H1 (cell line): ENCODE data around the gene YIPF1. TPM values are rescaled to one million over a fixed set of nuclear protein-coding genes. Genes with fewer than 3 reads are reported as not detected.

Experiments
- CTCF ChIA-PET: fragments of 300-600 bp; sonication (Branson Sonifier 250); formaldehyde crosslinking; loops from one replicate; lab custom pipeline; 2021; ENCODE audit not compliant: partially characterized antibody; lab: Charles Lee
- POLR2A ChIA-PET: fragments of 300-600 bp; sonication (Branson Sonifier 250); formaldehyde crosslinking; loops from one replicate; lab custom pipeline; 2021; ENCODE audit warnings: inconsistent platforms; ENCODE audit not compliant: partially characterized antibody; lab: Charles Lee
- DNase-seq, 2 experiments: peaks; one replicate each; pipeline versions ENCODE4 v3.0.0 to v3.0.0-alpha.2; 2010 to 2022; ENCODE audit warnings: low spot score in 2 of 2, low read depth in 1 of 2, mixed read lengths in 1 of 2
- FAIRE-seq: peaks from 2 replicates; lab custom pipeline; 2011; peaks lifted over from hg19 to GRCh38; lab: Jason Lieb, UNC
- H2AFZ ChIP-seq: 2 replicates; pipeline ENCODE4 v1.8.1; 2012; ENCODE audit warnings: low read length, inconsistent platforms
- H2AK5ac ChIP-seq: 2 replicates; pipeline ENCODE4 v1.6.1; 2013; ENCODE audit warnings: low read depth, low read length
- H2BK120ac ChIP-seq: replicated peaks from 2 replicates; pipeline ENCODE3; 2013; ENCODE audit warnings: low read depth, low read length, inconsistent platforms
- H2BK12ac ChIP-seq: 2 replicates; pipeline ENCODE4 v1.6.1; 2013; ENCODE audit warnings: low read depth, low read length
- H2BK15ac ChIP-seq: 2 replicates; pipeline ENCODE4 v1.6.1; 2013; ENCODE audit warnings: low read length
- H2BK20ac ChIP-seq: 2 replicates; pipeline ENCODE4 v1.6.1; 2013; ENCODE audit warnings: low read length
- H2BK5ac ChIP-seq: 2 replicates; pipeline ENCODE4 v1.6.1; 2013; ENCODE audit warnings: low read depth, low read length
- H3K14ac ChIP-seq: 2 replicates; pipeline ENCODE4 v1.6.1; 2013; ENCODE audit warnings: inconsistent platforms; ENCODE audit not compliant: insufficient read length
- H3K18ac ChIP-seq: 2 replicates; pipeline ENCODE4 v1.6.1; 2013; ENCODE audit warnings: low read length; ENCODE audit errors: extremely low read depth
- H3K23ac ChIP-seq: 2 replicates; pipeline ENCODE4 v1.6.1; 2013; ENCODE audit warnings: inconsistent platforms; ENCODE audit not compliant: insufficient read length
- H3K23me2 ChIP-seq: 2 replicates; pipeline ENCODE4 v1.6.1; 2013; ENCODE audit warnings: low read depth, low read length
- H3K27ac ChIP-seq: 2 replicates; pipeline ENCODE4 v1.6.1; 2011; ENCODE audit warnings: low read depth, low read length, inconsistent platforms
- H3K27me3 ChIP-seq, 4 experiments: replicated peaks in 1 of 4; 1 replicate in 1 of 4; 2 replicates in 3 of 4; pipeline versions ENCODE4 v1.6.1 to v1.8.1; 2011 to 2013; ENCODE audit warnings: low read length in 3 of 4, mild to moderate bottlenecking in 3 of 4, inconsistent platforms in 2 of 4, mixed read lengths in 2 of 4, moderate library complexity in 1 of 4; ENCODE audit not compliant: control insufficient read depth in 3 of 4, insufficient read depth in 3 of 4; ENCODE audit errors: extremely low read depth in 1 of 4
- H3K36me3 ChIP-seq, 4 experiments: 2 replicates each; pipeline versions ENCODE4 v1.6.1 to v1.8.1; 2011 to 2013; ENCODE audit warnings: mild to moderate bottlenecking in 4 of 4, low read length in 3 of 4, moderate library complexity in 2 of 4, control low read depth in 1 of 4, inconsistent platforms in 1 of 4; ENCODE audit not compliant: insufficient read depth in 4 of 4, control insufficient read depth in 2 of 4
- H3K4ac ChIP-seq: replicated peaks from 2 replicates; pipeline ENCODE3; 2013; ENCODE audit warnings: low read length, low read depth, mixed read lengths, inconsistent platforms; ENCODE audit not compliant: insufficient read length
- H3K4me1 ChIP-seq, 4 experiments: replicated peaks in 1 of 4; 1 replicate in 1 of 4; 2 replicates in 3 of 4; pipeline versions ENCODE4 v1.6.1 to v1.8.1; 2011 to 2013; ENCODE audit warnings: low read length in 3 of 4, inconsistent platforms in 2 of 4, mixed read lengths in 1 of 4; ENCODE audit not compliant: insufficient read depth in 4 of 4, control insufficient read depth in 3 of 4
- H3K4me2 ChIP-seq, 2 experiments: 2 replicates each; pipeline versions ENCODE4 v1.6.1 to v1.8.1; 2011 to 2013; ENCODE audit warnings: low read depth in 2 of 2, low read length in 2 of 2, control low read depth in 1 of 2, inconsistent platforms in 1 of 2, mild to moderate bottlenecking in 1 of 2; ENCODE audit not compliant: insufficient read depth in 1 of 2
- H3K4me3 ChIP-seq, 4 experiments: fragments of 200-600, 300-600 bp in 1 of 4; sonication (generic), shearing (Covaris generic), sonication (Bioruptor Twin) in 1 of 4; 2 replicates each; pipeline versions ENCODE4 v1.5.1 to v1.8.1; 2011 to 2016; ENCODE audit warnings: low read length in 4 of 4, low read depth in 3 of 4, control low read depth in 2 of 4, inconsistent platforms in 2 of 4, mild to moderate bottlenecking in 2 of 4, mixed read lengths in 1 of 4, moderate library complexity in 1 of 4; ENCODE audit not compliant: insufficient read depth in 2 of 4; ENCODE audit errors: extremely low read depth in 1 of 4
- H3K56ac ChIP-seq: replicated peaks from 2 replicates; pipeline ENCODE3; 2013; ENCODE audit warnings: low read depth, mild to moderate bottlenecking, mixed read lengths, low read length, inconsistent platforms; ENCODE audit not compliant: insufficient read length
- H3K79me1 ChIP-seq: 2 replicates; pipeline ENCODE4 v1.6.1; 2013; ENCODE audit warnings: low read depth, low read length, control low read depth
- H3K79me2 ChIP-seq, 2 experiments: 2 replicates each; pipeline versions ENCODE4 v1.6.1 to v1.8.1; 2012 to 2013; ENCODE audit warnings: low read length in 2 of 2, mild to moderate bottlenecking in 2 of 2, inconsistent platforms in 1 of 2; ENCODE audit not compliant: insufficient read depth in 2 of 2, control insufficient read depth in 1 of 2
- H3K9ac ChIP-seq, 4 experiments: replicated peaks in 1 of 4; 1 replicate in 1 of 4; 2 replicates in 3 of 4; pipeline versions ENCODE4 v1.6.1 to v1.8.1; 2011 to 2013; ENCODE audit warnings: low read depth in 3 of 4, low read length in 3 of 4, control low read depth in 2 of 4, mild to moderate bottlenecking in 2 of 4, moderate library complexity in 2 of 4, inconsistent platforms in 1 of 4; ENCODE audit errors: extremely low read depth in 1 of 4
- H3K9me3 ChIP-seq, 2 experiments: 2 replicates each; pipeline versions ENCODE4 v1.6.1 to v1.8.1; 2012 to 2013; ENCODE audit warnings: mild to moderate bottlenecking in 2 of 2, moderate library complexity in 2 of 2, control low read depth in 1 of 2, inconsistent platforms in 1 of 2, low read depth in 1 of 2, low read length in 1 of 2, mixed read lengths in 1 of 2; ENCODE audit not compliant: insufficient read depth in 2 of 2
- H4K20me1 ChIP-seq, 2 experiments: replicated peaks in 1 of 2; 2 replicates each; pipeline versions ENCODE3 to v1.8.1; 2011 to 2013; ENCODE audit warnings: inconsistent platforms in 2 of 2, low read length in 2 of 2, mild to moderate bottlenecking in 1 of 2; ENCODE audit not compliant: insufficient read depth in 2 of 2, control insufficient read depth in 1 of 2
- H4K5ac ChIP-seq: 2 replicates; pipeline ENCODE4 v1.6.1; 2013; ENCODE audit warnings: low read length, low read depth, mixed read lengths, inconsistent platforms; ENCODE audit not compliant: insufficient read length
- H4K8ac ChIP-seq: 2 replicates; pipeline ENCODE4 v1.8.0; 2013; ENCODE audit warnings: mild to moderate bottlenecking, moderate library complexity, low read length, inconsistent platforms; ENCODE audit not compliant: insufficient read depth; ENCODE audit errors: extremely low read depth
- H4K91ac ChIP-seq: replicated peaks from 2 replicates; pipeline ENCODE3; 2013; ENCODE audit warnings: low read length, mixed read lengths, inconsistent platforms; ENCODE audit not compliant: insufficient read length
- BCL11A ChIP-seq, 2 experiments: IDR thresholded peaks; one replicate each; pipeline ENCODE4 v1.6.1; 2011; ENCODE audit warnings: low read depth in 2 of 2, low read length in 2 of 2, mild to moderate bottlenecking in 2 of 2
- CTBP2 ChIP-seq: IDR thresholded peaks from 2 replicates; pipeline ENCODE4 v1.7.0; 2011; ENCODE audit warnings: borderline replicate concordance, mild to moderate bottlenecking, moderate library complexity, mixed read lengths, low read length; ENCODE audit not compliant: insufficient read depth, insufficient read length
- EZH2 ChIP-seq: fragments of 200-600 bp; sonication (generic); IDR thresholded peaks from 2 replicates; pipeline ENCODE4 v1.7.1; 2012; ENCODE audit warnings: low read depth, mild to moderate bottlenecking, moderate library complexity, low read length, inconsistent platforms; ENCODE audit not compliant: severe bottlenecking
- JUN ChIP-seq: IDR thresholded peaks from 2 replicates; pipeline ENCODE4 v1.6.1; 2011; ENCODE audit warnings: low read depth, mild to moderate bottlenecking, improper control_type of control experiment, low read length
- KDM4A ChIP-seq: IDR thresholded peaks from one replicate; pipeline ENCODE4 v1.7.1; 2012; ENCODE audit warnings: low read depth, mild to moderate bottlenecking, moderate library complexity, low read length, inconsistent platforms; ENCODE audit not compliant: severe bottlenecking
- MAFK ChIP-seq: IDR thresholded peaks from 2 replicates; pipeline ENCODE4 v1.6.1; 2012; ENCODE audit warnings: low read depth, mild to moderate bottlenecking, improper control_type of control experiment, low read length
- POLR2AphosphoS5 ChIP-seq: IDR thresholded peaks from 2 replicates; pipeline ENCODE4 v1.6.1; 2011; ENCODE audit warnings: low read depth, low read length
- RAD21 ChIP-seq, 2 experiments: IDR thresholded peaks in 1 of 2; conservative IDR thresholded peaks in 1 of 2; 2 replicates each; pipeline ENCODE4 v1.6.1; 2011; ENCODE audit warnings: low read depth in 2 of 2, low read length in 2 of 2, improper control_type of control experiment in 1 of 2, inconsistent platforms in 1 of 2, mild to moderate bottlenecking in 1 of 2, moderate library complexity in 1 of 2
- RNF2 ChIP-seq: fragments of 200-900, 300-1000 bp; sonication (generic); IDR thresholded peaks from 2 replicates; pipeline ENCODE4 v1.7.1; 2016; ENCODE audit warnings: borderline replicate concordance, low read depth, mild to moderate bottlenecking, antibody characterized with exemption, low read length; ENCODE audit not compliant: poor library complexity, severe bottlenecking; ENCODE audit errors: missing control alignments
- SIRT6 ChIP-seq: IDR thresholded peaks from one replicate; pipeline ENCODE4 v1.7.1; 2012; ENCODE audit warnings: low read length, inconsistent platforms
- SIX5 ChIP-seq: IDR thresholded peaks from 2 replicates; pipeline ENCODE4 v1.6.1; 2011; ENCODE audit warnings: mild to moderate bottlenecking, low read depth, low read length
- YY1 ChIP-seq: IDR thresholded peaks from 2 replicates; pipeline ENCODE4 v1.6.1; 2011; ENCODE audit warnings: low read depth, mild to moderate bottlenecking, low read length
- ZNF274 ChIP-seq: IDR thresholded peaks from 2 replicates; pipeline ENCODE4 v1.7.0; 2012; ENCODE audit warnings: low read length, borderline replicate concordance; ENCODE audit errors: extremely low read depth
- WGBS, 2 experiments: shearing (Covaris generic) in 1 of 2; methylation state at CpG; one replicate each; pipeline versions ENCODE4 v1.1.6 to v1.1.7; 2013 to 2015; ENCODE audit warnings: low lambda C conversion rate in 2 of 2, mixed read lengths in 2 of 2, inconsistent platforms in 1 of 2, low coverage in 1 of 2, missing lambda C conversion rate in 1 of 2; ENCODE audit not compliant: insufficient replicate concordance in 2 of 2, insufficient coverage in 1 of 2, insufficient read length in 1 of 2; ENCODE audit errors: extremely low coverage in 1 of 2, missing lambda C conversion rate in 1 of 2; 5-methylcytosine and 5-hydroxymethylcytosine counted together
- polyA plus RNA-seq, 7 experiments: library from polyadenylated mRNA; depleted of rRNA in 3 of 7; stranded (reverse) in 5 of 7; unstranded in 2 of 7; fragments of >200 nt in 5 of 7; fragments of 200-250 nt in 2 of 7; gene quantifications; 1 replicate in 5 of 7; 2 replicates in 1 of 7; 4 replicates in 1 of 7; pipeline versions ENCODE4 v1.2.1 to v1.2.3, GENCODE V29; 2011 to 2013; ENCODE audit warnings: missing spikeins in 2 of 7, mixed read lengths in 2 of 7
- total RNA-seq: library from RNA; stranded (reverse); fragmentation: NEBNext Ultra II Directional; extraction: Animal tissue kit (Norgen Biotek cat#: 25700); gene quantifications from 2 replicates; pipeline ENCODE4 v1.2.1, GENCODE V29; 2021

The YIPF1 gene
- total and polyA plus RNA-seq, 2 of the 8 experiments (the other 6 are each of a cell fraction or from before 2014, with no cell fraction given) = 31.8 to 53.7 TPM

- WGBS, 2 experiments = 96% methylated on average over 2 of the region's 2 CpGs; no CpG with 5 or more reads in 1 of the 2 experiments
- CTCF ChIA-PET = interaction anchor here (0.7 to 1.5 kb wide), 4 partner anchors 8 to 48 kb away, joined by 3 to 4 read pairs (median 3); no protein-coding TSS in a partner anchor
- H3K4ac ChIP-seq = no peak overlapping the region
- TF ChIP-seq SIX5 (no peak), BCL11A (IDR thresholded peaks at IDR 0.05; ENCODE audit: low read depth in 2 of 2, low read length in 2 of 2) (no peak), MAFK (no peak), RAD21 (IDR thresholded peaks at IDR 0.05 in 1 of 2, conservative IDR thresholded peaks at IDR 0.05 in 1 of 2; ENCODE audit: low read depth in 2 of 2, low read length in 2 of 2) (no peak), RNF2 (no peak), POLR2AphosphoS5 (no peak), ZNF274 (no peak), YY1 (no peak), JUN (no peak), KDM4A (no peak), CTBP2 (no peak), SIRT6 (no peak), EZH2 (no peak)
These were observed 41.9 kb upstream of the YIPF1 start for GRCh38 chr1:53931523-53931922.

More at GRCh38 chr1:53931523-53931922, 41.9 kb upstream of the YIPF1 start:
- POLR2A ChIA-PET = interaction anchor here (0.8 kb wide), 1 partner anchor 14 kb away, joined by 5 read pairs; the partner anchor contains the start of genes IFT25 and LRRC42
- Histone ChIP-seq H3K4me1 (no peaks in the 10 kb centered on the region), H2BK15ac (no peak overlapping the region), H3K79me1 (no peaks in the 10 kb centered on the region), H3K36me3 (peaks cover 0 to 15% (median 6%) of the 10 kb centered on the region in 4 experiments; a peak in 4 of 8 replicates), H3K9ac (no peak overlapping the region), H3K9me3 (peaks cover 9 to 13% of the 10 kb centered on the region in 2 experiments), H2BK120ac (no peak overlapping the region), H2AFZ (no peak overlapping the region), H4K5ac (no peak overlapping the region), H3K56ac (no peak overlapping the region), H3K4me3 (no peak overlapping the region), H3K14ac (no peak overlapping the region), H2BK12ac (no peak overlapping the region), H3K27ac (no peak overlapping the region), H2AK5ac (no peak overlapping the region), H2BK5ac (no peak overlapping the region), H4K8ac (no peak overlapping the region), H4K91ac (no peak overlapping the region), H3K18ac (no peak overlapping the region), H3K4me2 (no peak overlapping the region), H3K23me2 (0 out of 2 replicates have a peak, but pooled peaks cover 2% of the 10 kb centered on the region), H4K20me1 (no peaks in the 10 kb centered on the region), H2BK20ac (no peak overlapping the region), H3K27me3 (no peaks in the 10 kb centered on the region), H3K79me2 (no peaks in the 10 kb centered on the region), H3K23ac (no peak overlapping the region)
- FAIRE-seq (no peak), DNase-seq (no peak)
